OCI-LY1 (cell line): ENCODE results near the gene MXRA7.

Experiments used
- H2AFZ ChIP-seq: fragments of 200-600 bp; sonication (generic), shearing (Covaris generic); 2 replicates; pipeline ENCODE4 v1.6.0; 2014; ENCODE audit warnings: antibody characterized with exemption, mild to moderate bottlenecking, low read length
- H3F3A ChIP-seq: fragments of 200-600 bp; sonication (generic), shearing (Covaris generic); 2 replicates; pipeline ENCODE4 v1.6.0; 2014; ENCODE audit warnings: mild to moderate bottlenecking, antibody characterized with exemption, low read length, moderate library complexity; ENCODE audit not compliant: insufficient read depth
- H3K27ac ChIP-seq: fragments of 200-600 bp; sonication (generic); 2 replicates; pipeline ENCODE4 v1.5.1; 2014; ENCODE audit warnings: low read length, mixed run types, mild to moderate bottlenecking, low read depth; ENCODE audit not compliant: poor library complexity, severe bottlenecking
- H3K27me3 ChIP-seq: fragments of 200-600 bp; sonication (generic); 2 replicates; pipeline ENCODE4 v1.6.0; 2014; ENCODE audit warnings: antibody characterized with exemption, mild to moderate bottlenecking, low read length, moderate library complexity; ENCODE audit not compliant: insufficient read depth
- H3K36me3 ChIP-seq: fragments of 200-600 bp; sonication (generic); 2 replicates; pipeline ENCODE4 v1.6.1; 2014; ENCODE audit warnings: mild to moderate bottlenecking, antibody characterized with exemption, low read length, moderate library complexity, mixed read lengths; ENCODE audit not compliant: insufficient read depth
- H3K4me1 ChIP-seq: fragments of 200-600 bp; sonication (generic); 2 replicates; pipeline ENCODE4 v1.5.1; 2014; ENCODE audit warnings: mild to moderate bottlenecking, low read length, moderate library complexity; ENCODE audit not compliant: insufficient read depth, severe bottlenecking
- H3K4me2 ChIP-seq: fragments of 200-600 bp; sonication (generic), shearing (Covaris generic); 2 replicates; pipeline ENCODE4 v1.6.1; 2014; ENCODE audit warnings: low read length
- H3K4me3 ChIP-seq: fragments of 200-600 bp; sonication (generic); 2 replicates; pipeline ENCODE4 v1.5.1; 2014; ENCODE audit warnings: low read length, low read depth, mild to moderate bottlenecking, mixed read lengths; ENCODE audit not compliant: poor library complexity, severe bottlenecking
- H3K79me2 ChIP-seq: fragments of 200-600 bp; shearing (Covaris generic); 2 replicates; pipeline ENCODE4 v1.6.1; 2016; ENCODE audit warnings: mixed run types, low read length, mixed read lengths; ENCODE audit not compliant: insufficient read depth
- H3K9ac ChIP-seq: fragments of 200-600 bp; sonication (generic), shearing (Covaris generic); 2 replicates; pipeline ENCODE4 v1.6.1; 2014; ENCODE audit warnings: mild to moderate bottlenecking, low read length, mixed read lengths
- H3K9me2 ChIP-seq: fragments of 200-600 bp; sonication (generic), shearing (Covaris generic); 2 replicates; pipeline ENCODE4 v1.6.1; 2014; ENCODE audit warnings: low read depth, mild to moderate bottlenecking, low read length, mixed read lengths
- H3K9me3 ChIP-seq: fragments of 200-600 bp; shearing (Covaris generic); 2 replicates; pipeline ENCODE4 v1.6.1; 2014; ENCODE audit warnings: low read length, mixed read lengths
- H4K20me1 ChIP-seq: fragments of 200-600 bp; sonication (generic), shearing (Covaris generic); 2 replicates; pipeline ENCODE4 v1.6.0; 2016; ENCODE audit warnings: mild to moderate bottlenecking, low read length; ENCODE audit not compliant: insufficient read depth
- CTCF ChIP-seq: fragments of 200-600 bp; sonication (generic), shearing (Covaris generic); IDR thresholded peaks from 2 replicates; pipeline ENCODE4 v1.5.1; 2017; ENCODE audit warnings: mild to moderate bottlenecking, antibody characterized with exemption, low read length, moderate library complexity, mixed read lengths
- EZH2 ChIP-seq: fragments of 200-600 bp; sonication (generic), shearing (Covaris generic); IDR thresholded peaks from 2 replicates; pipeline ENCODE4 v1.8.0; 2017; ENCODE audit warnings: borderline replicate concordance, mixed run types, mild to moderate bottlenecking, antibody characterized with exemption, low read length, moderate library complexity, mixed read lengths

The MXRA7 gene

GRCh38 chr17:76685846-76686245 lies 24.9 kb downstream of the MXRA7 start:
- H3K9me2 ChIP-seq: no peaks in the 10 kb centered on the region
- H3K4me3 ChIP-seq: no peak overlapping the region
- no peak overlapping the region for H3K27ac ChIP-seq
- no peaks in the 10 kb centered on the region for H3F3A ChIP-seq
- H3K36me3 ChIP-seq: no peaks in the 10 kb centered on the region
- no peaks in the 10 kb centered on the region for H3K79me2 ChIP-seq
- peaks cover 16% of the 10 kb centered on the region; the same call in 1 of the 2 replicates for H3K27me3 ChIP-seq
- H2AFZ ChIP-seq: no peak overlapping the region
- TF ChIP-seq CTCF (no peak), EZH2 (no peak)
- no peak overlapping the region for H3K4me2 ChIP-seq
- H4K20me1 ChIP-seq: no peaks in the 10 kb centered on the region
- H3K9me3 ChIP-seq: no peaks in the 10 kb centered on the region
- no peaks in the 10 kb centered on the region for H3K4me1 ChIP-seq
- no peak overlapping the region for H3K9ac ChIP-seq

- no peaks in the 10 kb centered on the region for H3K36me3 ChIP-seq
- H3K79me2 ChIP-seq: no peaks in the 10 kb centered on the region
- H4K20me1 ChIP-seq: no peaks in the 10 kb centered on the region
- H3K27me3 ChIP-seq: peaks cover 16% of the 10 kb centered on the region; the same call in 1 of the 2 replicates
- H3F3A ChIP-seq: no peaks in the 10 kb centered on the region
- no peak overlapping the region for H3K4me3 ChIP-seq
- no peak for TF ChIP-seq EZH2
- no peak for TF ChIP-seq CTCF
- no peak overlapping the region for H3K4me2 ChIP-seq
- H3K4me1 ChIP-seq: no peaks in the 10 kb centered on the region
- H3K9me2 ChIP-seq: no peaks in the 10 kb centered on the region
- no peak overlapping the region for H3K9ac ChIP-seq
- H2AFZ ChIP-seq: no peak overlapping the region
- H3K9me3 ChIP-seq: no peaks in the 10 kb centered on the region
- no peak overlapping the region for H3K27ac ChIP-seq
Observed at GRCh38 chr17:76685366-76685765, 25.4 kb downstream of the MXRA7 start.

GRCh38 chr17:76684756-76685155 lies 26.0 kb downstream of the MXRA7 start:
- Histone ChIP-seq H2AFZ (no peak overlapping the region), H4K20me1 (no peaks in the 10 kb centered on the region), H3K27me3 (peaks cover 16% of the 10 kb centered on the region; the same call in 1 of the 2 replicates), H3K9ac (no peak overlapping the region), H3F3A (no peaks in the 10 kb centered on the region), H3K36me3 (no peaks in the 10 kb centered on the region), H3K4me2 (no peak overlapping the region), H3K27ac (no peak overlapping the region), H3K79me2 (no peaks in the 10 kb centered on the region), H3K4me1 (no peaks in the 10 kb centered on the region), H3K9me3 (no peaks in the 10 kb centered on the region), H3K9me2 (no peaks in the 10 kb centered on the region), H3K4me3 (no peak overlapping the region)
- no peak for TF ChIP-seq CTCF
- TF ChIP-seq EZH2: no peak
